Esophagus (tissue), 2 donors: ENCODE measurements around the gene LHCGR. TPM values are rescaled to one million over a fixed set of nuclear protein-coding genes. Genes with fewer than 3 reads are reported as not detected.
"Not testable (repeated sequence)": the region's sequence is repeated elsewhere in the genome, so short reads cannot be mapped to it uniquely, and the experiment has no call there.

Experiments
- H3K27ac ChIP-seq, 2 donors: one replicate each; pipeline ENCODE4 v1.5.1; 2013; ENCODE audit warnings: low read depth in 2 of 2, mild to moderate bottlenecking in 2 of 2, inconsistent platforms in 1 of 2, low read length in 1 of 2, moderate library complexity in 1 of 2
- H3K27me3 ChIP-seq, 2 donors: one replicate each; pipeline ENCODE4 v1.6.1; 2013; ENCODE audit warnings: low read length in 2 of 2, control low read depth in 1 of 2, mild to moderate bottlenecking in 1 of 2; ENCODE audit not compliant: insufficient read depth in 2 of 2, control insufficient read depth in 1 of 2
- H3K36me3 ChIP-seq, 2 donors: one replicate each; pipeline ENCODE4 v1.6.1; 2013; ENCODE audit warnings: low read length in 1 of 2; ENCODE audit not compliant: control insufficient read depth in 2 of 2, insufficient read depth in 2 of 2
- H3K4me1 ChIP-seq, 2 donors: one replicate each; pipeline ENCODE4 v1.6.1; 2013; ENCODE audit warnings: low read length in 1 of 2; ENCODE audit not compliant: control insufficient read depth in 2 of 2, insufficient read depth in 2 of 2
- H3K4me3 ChIP-seq, 2 donors: one replicate each; pipeline ENCODE4 v1.5.1; 2013; ENCODE audit warnings: low read length in 2 of 2, mild to moderate bottlenecking in 2 of 2, low read depth in 1 of 2, moderate library complexity in 1 of 2
- H3K9me3 ChIP-seq, 2 donors: one replicate each; pipeline ENCODE4 v1.6.1; 2013; ENCODE audit warnings: mild to moderate bottlenecking in 2 of 2, low read depth in 1 of 2, low read length in 1 of 2, moderate library complexity in 1 of 2; ENCODE audit not compliant: control insufficient read depth in 2 of 2, insufficient read depth in 1 of 2
- whole genome bisulfite sequencing, 2 donors: extraction: QIAGEN DNeasy Blood & Tissue Kit; methylation state at CpG; one replicate each; pipeline ENCODE4 v1.1.7; 2013; 5-methylcytosine and 5-hydroxymethylcytosine counted together
- polyA plus RNA-seq, 2 donors: library from polyadenylated mRNA; stranded (reverse); fragments of 200-250 nt; gene quantifications; one replicate each; pipeline ENCODE4 v1.2.3, GENCODE V29; 2013
- donor health status: healthy with polysubstance abuse.
- donor health status: Bipolar disorder and iron deficiency.

Gene LHCGR
- polyA plus RNA-seq, 2 donors, result 0.59 to 1.1 TPM

DNA sequence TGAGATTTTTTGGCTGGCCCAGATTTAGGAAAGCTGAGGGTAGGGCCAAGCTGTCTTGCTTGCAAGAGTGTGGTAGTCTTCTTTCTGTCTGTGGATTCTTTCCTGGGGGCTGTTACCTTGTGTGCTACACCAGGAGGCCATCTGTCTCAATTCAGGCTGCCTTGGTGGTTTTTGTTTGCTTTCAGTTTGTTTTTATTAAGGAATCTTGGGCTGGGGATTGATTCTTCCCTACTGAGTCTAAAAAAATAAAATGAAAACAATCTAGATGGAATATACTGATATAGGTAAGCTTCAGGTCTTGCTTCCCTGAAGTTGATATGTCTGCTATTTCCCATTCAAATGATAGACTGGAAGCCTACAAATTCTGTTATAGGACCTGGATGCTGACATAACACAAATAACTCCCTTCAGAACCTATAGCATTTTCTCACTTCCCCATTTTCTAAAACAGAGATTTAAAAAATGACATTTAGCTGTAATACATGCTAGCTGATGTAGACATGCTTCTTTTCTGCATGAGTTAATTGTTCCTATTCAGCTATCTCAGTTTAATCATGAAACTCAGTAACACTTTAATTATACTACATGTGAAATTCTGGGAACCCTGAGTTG, 5.3 kb downstream of the LHCGR start:
- Histone ChIP-seq H3K4me1 (peaks cover 2 to 4% of the 10 kb centered on the region in 2 donors), H3K9me3 (no peaks in the 10 kb centered on the region), H3K36me3 (no peaks in the 10 kb centered on the region), H3K27ac (no peak overlapping the region), H3K4me3 (no peak overlapping the region), H3K27me3 (no peaks in the 10 kb centered on the region)

- no peak overlapping the region for H3K27ac ChIP-seq
- no peaks in the 10 kb centered on the region for H3K4me1 ChIP-seq
- H3K27me3 ChIP-seq, result no peaks in the 10 kb centered on the region
- H3K9me3 ChIP-seq, result no peaks in the 10 kb centered on the region
- H3K4me3 ChIP-seq, result no peak overlapping the region
- 37 to 52% methylated on average over 2 of the region's 2 CpGs for WGBS, 2 donors
- H3K36me3 ChIP-seq, result no peaks in the 10 kb centered on the region
These were observed 6.0 kb downstream of the LHCGR start for GRCh38 chr2:48749291-48750127.

DNA sequence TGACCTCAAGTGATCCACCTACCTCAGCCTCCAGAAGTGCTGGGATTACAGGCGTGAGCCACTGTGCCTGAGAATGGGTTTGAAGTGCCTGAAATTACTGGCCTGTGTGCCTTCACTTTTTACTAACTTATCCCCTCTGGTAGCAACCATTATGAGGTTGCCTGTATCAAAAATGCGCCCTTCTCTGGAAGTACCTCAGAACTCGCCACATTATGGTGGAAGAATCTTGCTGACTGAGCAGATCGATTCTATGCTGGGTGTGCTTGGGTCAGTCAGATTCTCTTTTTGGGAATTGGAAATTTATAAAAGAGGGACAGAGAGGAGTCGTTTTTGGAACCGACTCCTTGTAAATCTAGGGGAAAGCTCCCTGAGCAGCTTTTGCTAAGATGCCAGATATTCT, 8.2 kb downstream of the LHCGR start:
- no peak overlapping the region for H3K27ac ChIP-seq
- no peaks in the 10 kb centered on the region for H3K36me3 ChIP-seq
- H3K27me3 ChIP-seq, result no peaks in the 10 kb centered on the region
- 76 to 84% methylated on average over 6 of the region's 6 CpGs for WGBS, 2 donors
- H3K9me3 ChIP-seq, result no peaks in the 10 kb centered on the region
- H3K4me3 ChIP-seq, result no peak overlapping the region
- H3K4me1 ChIP-seq, result no peaks in the 10 kb centered on the region

GRCh38 chr2:48739236-48739635, 16.3 kb downstream of the LHCGR start:
- H3K4me1 ChIP-seq, H3K4me3 ChIP-seq, H3K9me3 ChIP-seq, H3K27ac ChIP-seq, H3K36me3 ChIP-seq, H3K27me3 ChIP-seq: not testable (repeated sequence)
- 90 to 92% methylated on average over 4 of the region's 4 CpGs for WGBS, 2 donors

DNA sequence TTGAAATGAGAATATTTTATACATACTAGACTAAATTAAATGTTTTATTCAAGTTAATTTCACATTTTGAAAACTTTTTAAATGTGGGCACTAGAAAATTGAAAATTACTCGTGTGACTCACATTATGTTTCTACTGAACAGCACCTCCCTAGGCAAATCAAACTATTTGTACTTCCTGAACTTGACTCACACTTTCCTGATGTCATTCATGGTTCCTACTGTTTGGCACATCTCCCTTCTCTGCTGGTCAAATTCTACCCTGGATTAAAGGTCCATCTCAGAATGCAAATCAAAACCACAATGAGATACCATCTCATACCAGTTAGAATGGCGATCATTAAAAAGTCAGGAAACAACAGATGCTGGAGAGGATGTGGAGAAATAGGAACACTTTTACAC, 16.7 kb downstream of the LHCGR start:
- 63 to 69% methylated on average over 2 of the region's 2 CpGs for WGBS, 2 donors
- Histone ChIP-seq H3K4me1 (no peaks in the 10 kb centered on the region), H3K4me3 (no peak overlapping the region), H3K36me3 (no peaks in the 10 kb centered on the region), H3K27ac (no peak overlapping the region), H3K9me3 (no peaks in the 10 kb centered on the region), H3K27me3 (no peaks in the 10 kb centered on the region)

- 56 to 70% methylated on average over 2 of the region's 2 CpGs for WGBS, 2 donors
- H3K9me3 ChIP-seq, result no peaks in the 10 kb centered on the region
These were observed 19.3 kb downstream of the LHCGR start for GRCh38 chr2:48736251-48736650.

GRCh38 chr2:48734576-48735303, 20.8 kb downstream of the LHCGR start:
- Histone ChIP-seq H3K27me3 (no peaks in the 10 kb centered on the region), H3K9me3 (no peaks in the 10 kb centered on the region), H3K4me1 (no peaks in the 10 kb centered on the region), H3K27ac (no peak overlapping the region), H3K4me3 (no peak overlapping the region), H3K36me3 (no peaks in the 10 kb centered on the region)
- WGBS, 2 donors, result 58 to 64% methylated on average over 5 of the region's 5 CpGs

More at GRCh38 chr2:48736251-48736650, 19.3 kb downstream of the LHCGR start:
- Histone ChIP-seq H3K27me3 (no peaks in the 10 kb centered on the region), H3K4me1 (no peaks in the 10 kb centered on the region), H3K27ac (no peak overlapping the region), H3K4me3 (no peak overlapping the region), H3K36me3 (no peaks in the 10 kb centered on the region)

DNA sequence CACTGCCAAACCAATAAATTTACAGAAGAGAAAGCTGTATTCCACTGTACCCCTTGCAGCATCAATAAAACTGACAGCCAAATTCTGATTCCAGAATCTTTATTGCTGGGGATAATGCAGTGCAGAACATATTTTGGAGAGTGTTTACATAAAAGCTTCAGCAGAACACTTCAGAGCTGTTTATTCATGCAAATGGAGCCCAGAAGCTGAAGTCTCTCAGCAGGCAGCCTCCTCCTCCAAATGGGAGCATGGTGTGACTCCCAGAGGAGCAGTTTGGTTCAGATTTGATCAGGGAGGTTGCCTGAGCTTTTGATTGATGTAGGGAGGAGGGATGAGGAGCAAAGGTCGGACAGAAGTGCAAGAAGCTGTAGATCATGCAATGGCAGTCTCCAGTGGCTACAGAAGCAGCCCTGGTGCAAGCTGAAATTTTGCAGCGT, 22.4 kb downstream of the LHCGR start:
- H3K36me3 ChIP-seq, result no peaks in the 10 kb centered on the region
- WGBS, 2 donors, result 28 to 32% methylated on average over 2 of the region's 2 CpGs
- no peak overlapping the region for H3K4me3 ChIP-seq
- no peaks in the 10 kb centered on the region for H3K27me3 ChIP-seq
- no peaks in the 10 kb centered on the region for H3K9me3 ChIP-seq
- H3K4me1 ChIP-seq, result no peaks in the 10 kb centered on the region
- H3K27ac ChIP-seq, result no peak overlapping the region

GRCh38 chr2:48728840-48729239, 26.7 kb downstream of the LHCGR start:
- Histone ChIP-seq H3K27me3 (no peaks in the 10 kb centered on the region), H3K36me3 (no peaks in the 10 kb centered on the region), H3K4me1 (no peaks in the 10 kb centered on the region), H3K4me3 (no peak overlapping the region), H3K27ac (no peak overlapping the region), H3K9me3 (no peaks in the 10 kb centered on the region)
